Pancreas (tissue), 10 donors: ENCODE data around the gene ATP7A. TPM values are rescaled to one million over a fixed set of nuclear protein-coding genes. Genes with fewer than 3 reads are reported as not detected.
A peak's percentile ranks its signal among the peaks of the same experiment; 100 is the strongest.

Experiments used
- ATAC-seq, 4 donors: fragments of 200-7000 bp; cut with Tn5 transposase; one replicate each; pipeline versions ENCODE4 v1.8.0 to v1.9.1; 2020; ENCODE audit warnings: mild to moderate bottlenecking in 4 of 4, moderate library complexity in 4 of 4
- DNase-seq, 6 donors: peaks; one replicate each; pipeline ENCODE4 v3.0.0-alpha.2; 2020
- FAIRE-seq: peaks from 2 replicates; lab custom pipeline; 2012; peaks lifted over from hg19 to GRCh38; lab: Jason Lieb, UNC
- H3K27ac ChIP-seq, 4 donors: fragments of 200-600 bp; sonication (generic); 1 replicate in 3 of 4; 2 replicates in 1 of 4; pipeline versions ENCODE4 v1.5.0 to v1.8.0; 2020
- H3K27me3 ChIP-seq, 4 donors: fragments of 200-600 bp; one replicate each; pipeline ENCODE4 v1.8.0; 2021
- H3K36me3 ChIP-seq, 3 donors: fragments of 200-600 bp; sonication (generic) in 1 of 3; one replicate each; pipeline versions ENCODE4 v1.5.0 to v1.8.0; 2020 to 2021
- H3K4me1 ChIP-seq, 3 donors: fragments of 200-600 bp; one replicate each; pipeline ENCODE4 v1.8.0; 2021
- H3K4me3 ChIP-seq, 4 donors: fragments of 200-600 bp; sonication (generic) in 2 of 4; one replicate each; pipeline versions ENCODE4 v1.5.0 to v1.8.0; 2020 to 2021
- H3K9me3 ChIP-seq, 4 donors: fragments of 200-600 bp; one replicate each; pipeline ENCODE4 v1.8.0; 2021
- WGBS, 2 donors: extraction: QIAGEN DNeasy Blood & Tissue Kit; methylation state at CpG; one replicate each; pipeline ENCODE4 v1.1.7; 2013; 5-methylcytosine and 5-hydroxymethylcytosine counted together
- intact Hi-C, 3 donors: fragments of 100-400 bp; cut with DNase I; formaldehyde crosslinking; loops; one replicate each; pipeline versions ENCODE4 v1.11.1 to v1.14.2; 2022
- polyA plus RNA-seq, 2 donors: library from polyadenylated mRNA; stranded (reverse); fragments of 200-250 nt; gene quantifications; one replicate each; pipeline ENCODE4 v1.2.3, GENCODE V29; 2013
- total RNA-seq, 6 donors: library from RNA; stranded (reverse); fragmentation: NEBNext Ultra II Directional in 4 of 6; extraction: Animal tissue kit (Norgen Biotek cat#: 25700) in 4 of 6; gene quantifications; one replicate each; pipeline versions ENCODE4 v1.2.1 to v1.2.4, GENCODE V29; 2021 to 2023
- TF ChIP-seq, protein P1 (sequence below), 4 donors: fragments of 200-600 bp; sonication (generic) in 3 of 4; IDR thresholded peaks; one replicate each; pipeline versions ENCODE4 v1.5.0 to v1.8.0; 2021; ENCODE audit warnings: antibody characterized with exemption in 4 of 4
- donor health status: healthy with polysubstance abuse.
- donor health status: DM: no; HTN: no; CAD: no; lungs with moderate emphysema.
- donor health status: DM: no; HTN: no; CAD: no.
- donor health status: control.
- donor health status: control.
- donor health status: Bipolar disorder and iron deficiency.
- donor health status: DM: yes; HTN: yes; CAD: no.
- donor health status: DM: no; HTN: no; CAD: no.
- donor health status: DM: no; HTN: no; CAD: no.
- donor health status: DM: yes; HTN: yes; CAD: no.

The ATP7A gene
- total and polyA plus RNA-seq, 8 donors: 1.3 to 7.8 (median 4.1) TPM

DNA sequence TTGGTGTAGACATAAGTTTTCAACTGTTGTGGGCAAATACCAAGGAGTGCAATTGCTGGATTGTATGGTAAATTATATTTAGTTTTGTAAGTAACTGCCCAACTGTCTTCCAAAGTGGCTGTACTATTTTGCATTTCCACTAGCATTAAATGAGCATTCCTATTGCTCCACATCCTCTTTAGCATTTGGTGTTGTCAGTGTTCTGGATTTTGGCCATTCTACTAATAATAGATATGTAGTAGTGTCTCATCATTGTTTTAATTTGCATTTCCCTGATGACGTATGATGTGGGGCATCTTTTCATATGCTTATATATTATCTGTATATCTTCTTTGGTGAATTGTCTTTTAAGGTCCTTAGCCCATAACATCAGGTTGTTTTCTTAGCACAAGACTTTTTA lies 41.7 kb downstream of the ATP7A start:
- intact Hi-C loops: no loop called here
- ATAC-seq (no peak), FAIRE-seq (no peak), DNase-seq (no peak)
- no peak overlapping the region for H3K4me3 ChIP-seq
- 77 to 80% methylated on average over 1 of the region's 1 CpG for WGBS, 2 donors
- no peaks in the 10 kb centered on the region for H3K36me3 ChIP-seq
- H3K27ac ChIP-seq: no peak overlapping the region
- no peaks in the 10 kb centered on the region for H3K27me3 ChIP-seq
- TF ChIP-seq, protein P1, sequence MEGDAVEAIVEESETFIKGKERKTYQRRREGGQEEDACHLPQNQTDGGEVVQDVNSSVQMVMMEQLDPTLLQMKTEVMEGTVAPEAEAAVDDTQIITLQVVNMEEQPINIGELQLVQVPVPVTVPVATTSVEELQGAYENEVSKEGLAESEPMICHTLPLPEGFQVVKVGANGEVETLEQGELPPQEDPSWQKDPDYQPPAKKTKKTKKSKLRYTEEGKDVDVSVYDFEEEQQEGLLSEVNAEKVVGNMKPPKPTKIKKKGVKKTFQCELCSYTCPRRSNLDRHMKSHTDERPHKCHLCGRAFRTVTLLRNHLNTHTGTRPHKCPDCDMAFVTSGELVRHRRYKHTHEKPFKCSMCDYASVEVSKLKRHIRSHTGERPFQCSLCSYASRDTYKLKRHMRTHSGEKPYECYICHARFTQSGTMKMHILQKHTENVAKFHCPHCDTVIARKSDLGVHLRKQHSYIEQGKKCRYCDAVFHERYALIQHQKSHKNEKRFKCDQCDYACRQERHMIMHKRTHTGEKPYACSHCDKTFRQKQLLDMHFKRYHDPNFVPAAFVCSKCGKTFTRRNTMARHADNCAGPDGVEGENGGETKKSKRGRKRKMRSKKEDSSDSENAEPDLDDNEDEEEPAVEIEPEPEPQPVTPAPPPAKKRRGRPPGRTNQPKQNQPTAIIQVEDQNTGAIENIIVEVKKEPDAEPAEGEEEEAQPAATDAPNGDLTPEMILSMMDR (IDR thresholded peaks at IDR 0.05): no peak
- peaks cover 0 to 13% (median 6%) of the 10 kb centered on the region in 3 donors for H3K4me1 ChIP-seq
- no peaks in the 10 kb centered on the region for H3K9me3 ChIP-seq

DNA sequence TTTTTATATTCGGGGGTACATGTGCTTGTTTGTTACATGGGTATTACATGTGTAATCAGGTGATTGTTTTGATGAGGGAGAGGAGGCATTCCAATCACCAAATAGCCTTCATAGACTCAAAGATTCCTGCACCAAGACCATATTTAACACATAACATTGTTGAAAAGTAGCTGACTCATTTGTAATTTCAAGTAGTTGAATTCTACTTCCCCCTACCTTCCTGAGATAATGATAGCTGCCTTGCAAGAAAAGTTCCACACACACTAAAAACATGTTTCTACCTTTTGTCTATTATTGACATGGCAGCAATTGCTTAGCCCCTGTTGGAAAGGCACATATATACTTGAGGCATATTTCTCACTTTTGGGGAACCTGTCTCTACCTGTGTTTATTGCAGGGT lies 42.8 kb downstream of the ATP7A start:
- no peak for FAIRE-seq
- TF ChIP-seq, protein P1 (IDR thresholded peaks at IDR 0.05): no peak
- peak in 1 of 4 donors; percentile 46 for ATAC-seq
- Histone ChIP-seq H3K27me3 (no peaks in the 10 kb centered on the region), H3K36me3 (no peaks in the 10 kb centered on the region), H3K9me3 (no peaks in the 10 kb centered on the region), H3K4me3 (no peak overlapping the region), H3K4me1 (peaks cover 0 to 13% (median 6%) of the 10 kb centered on the region in 3 donors), H3K27ac (no peak overlapping the region)
- intact Hi-C loops: no loop called here
- 30 to 33% methylated on average over 1 of the region's 1 CpG for WGBS, 2 donors
- no peak for DNase-seq

DNA sequence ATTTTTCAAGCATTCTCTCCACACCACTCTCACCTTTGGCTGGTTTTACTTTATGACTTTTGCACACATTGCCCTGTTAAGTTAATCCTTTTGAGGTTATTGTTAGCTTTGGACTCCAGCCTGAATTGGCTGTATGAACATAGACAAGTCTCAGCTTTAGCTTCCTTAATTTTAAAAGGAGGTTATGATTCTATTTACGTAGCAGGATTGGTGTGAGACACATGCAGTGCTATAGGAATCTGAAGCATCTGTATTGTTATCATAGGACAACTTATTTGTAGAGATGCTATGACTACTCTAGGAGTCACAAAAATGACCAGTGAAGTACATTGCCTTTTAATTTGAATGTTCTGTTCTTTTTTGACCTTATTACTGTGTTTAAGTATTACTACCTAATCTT lies 43.2 kb downstream of the ATP7A start:
- Histone ChIP-seq H3K9me3 (no peaks in the 10 kb centered on the region), H3K27ac (no peak overlapping the region), H3K27me3 (no peaks in the 10 kb centered on the region), H3K4me3 (no peak overlapping the region), H3K36me3 (no peaks in the 10 kb centered on the region), H3K4me1 (peaks cover 0 to 13% (median 6%) of the 10 kb centered on the region in 3 donors)
- peak; percentile 23 to 72 (median 57) for ATAC-seq
- TF ChIP-seq, protein P1 (IDR thresholded peaks at IDR 0.05): no peak
- WGBS, 2 donors: 29 to 35% methylated on average over 1 of the region's 1 CpG
- intact Hi-C loops: no loop called here
- FAIRE-seq: peak; percentile 13
- DNase-seq: no peak

DNA sequence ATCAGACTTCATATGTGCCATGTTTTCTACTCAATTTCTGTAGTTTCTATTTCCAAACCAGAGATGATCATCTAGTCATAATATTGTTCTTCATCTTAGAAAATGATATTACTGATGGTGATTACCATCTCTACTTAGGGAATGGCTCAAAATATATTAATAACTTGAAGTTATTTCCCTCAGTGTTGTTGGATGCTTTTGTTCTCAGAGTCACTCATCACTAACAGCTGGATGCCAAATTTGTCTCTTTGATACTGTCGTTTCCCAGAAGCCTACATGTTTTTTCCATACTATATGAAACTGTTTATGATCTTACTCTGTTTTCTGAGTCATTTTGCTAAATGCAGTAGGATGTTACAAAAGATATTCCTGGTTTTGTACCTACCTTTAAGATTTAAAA lies 50.1 kb downstream of the ATP7A start:
- intact Hi-C loops: no loop called here
- H3K4me1 ChIP-seq: no peaks in the 10 kb centered on the region
- ATAC-seq: no peak
- no peak for FAIRE-seq
- no peak overlapping the region for H3K4me3 ChIP-seq
- no peaks in the 10 kb centered on the region for H3K36me3 ChIP-seq
- H3K27ac ChIP-seq: no peak overlapping the region
- 42 to 68% methylated on average over 1 of the region's 1 CpG for WGBS, 2 donors
- no peaks in the 10 kb centered on the region for H3K27me3 ChIP-seq
- TF ChIP-seq, protein P1 (IDR thresholded peaks at IDR 0.05): no peak
- H3K9me3 ChIP-seq: no peaks in the 10 kb centered on the region
- DNase-seq: no peak

DNA sequence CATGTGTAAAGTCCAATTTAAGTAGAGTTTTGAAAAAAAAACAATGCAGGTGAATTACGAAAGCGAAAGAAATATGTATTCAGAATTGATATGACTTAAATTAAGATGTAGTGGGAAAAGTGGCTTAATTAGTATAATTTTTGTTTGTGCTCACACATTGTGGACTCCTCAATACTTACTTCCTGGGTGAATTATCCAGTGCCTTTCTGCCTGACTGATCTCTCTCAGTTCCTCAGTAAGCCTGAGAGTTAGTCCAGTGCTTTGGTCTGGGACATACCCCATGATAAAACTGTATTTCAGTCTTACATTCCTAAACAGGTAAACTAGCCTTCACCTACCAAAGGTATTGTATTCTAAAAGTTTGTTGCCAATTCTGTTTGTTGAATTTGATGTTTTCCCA lies 50.6 kb downstream of the ATP7A start:
- ATAC-seq: no peak

More for the DNA sequence above, 50.6 kb downstream of the ATP7A start:
- Histone ChIP-seq H3K4me1 (no peaks in the 10 kb centered on the region), H3K27me3 (no peaks in the 10 kb centered on the region), H3K9me3 (no peaks in the 10 kb centered on the region), H3K27ac (no peak overlapping the region), H3K36me3 (no peaks in the 10 kb centered on the region), H3K4me3 (no peak overlapping the region)
- intact Hi-C loops: no loop called here
- TF ChIP-seq, protein P1 (IDR thresholded peaks at IDR 0.05): no peak
- FAIRE-seq: peak; percentile 89
- DNase-seq: no peak
- 89 to 91% methylated on average over 2 of the region's 2 CpGs for WGBS, 2 donors
